Measurements from ENCODE around the gene R3HDML.
A peak's percentile ranks its signal among the peaks of the same experiment; 100 is the strongest.
"Not testable (repeated sequence)": the region's sequence is repeated elsewhere in the genome, so short reads cannot be mapped to it uniquely, and the experiment has no call there.

The R3HDML gene

DNA sequence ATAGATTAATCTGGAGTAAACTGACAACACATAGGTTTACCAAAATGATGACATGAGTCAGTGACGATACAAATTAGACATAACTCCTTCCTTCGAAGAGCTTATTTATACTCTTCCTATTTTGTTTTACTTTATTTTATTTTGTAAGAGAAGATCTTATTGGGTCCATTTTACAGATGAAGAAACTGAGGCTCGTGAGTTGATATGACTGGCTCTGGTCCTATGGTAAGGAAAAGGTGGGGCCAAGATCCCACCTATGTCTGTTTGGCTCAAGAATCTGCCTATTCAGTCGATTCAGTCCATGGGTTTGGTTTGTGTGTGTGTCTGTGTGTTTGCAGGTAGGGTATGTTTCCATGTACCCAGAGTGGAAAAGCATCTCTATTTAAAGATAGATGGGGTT, 8.4 kb upstream of the R3HDML start:
- no peak for DNase-seq (ENCODE audit: low spot score)

GRCh38 chr20:44331201-44331600, 5.6 kb upstream of the R3HDML start:
- DNase-seq (ENCODE audit: low spot score): no peak

DNA sequence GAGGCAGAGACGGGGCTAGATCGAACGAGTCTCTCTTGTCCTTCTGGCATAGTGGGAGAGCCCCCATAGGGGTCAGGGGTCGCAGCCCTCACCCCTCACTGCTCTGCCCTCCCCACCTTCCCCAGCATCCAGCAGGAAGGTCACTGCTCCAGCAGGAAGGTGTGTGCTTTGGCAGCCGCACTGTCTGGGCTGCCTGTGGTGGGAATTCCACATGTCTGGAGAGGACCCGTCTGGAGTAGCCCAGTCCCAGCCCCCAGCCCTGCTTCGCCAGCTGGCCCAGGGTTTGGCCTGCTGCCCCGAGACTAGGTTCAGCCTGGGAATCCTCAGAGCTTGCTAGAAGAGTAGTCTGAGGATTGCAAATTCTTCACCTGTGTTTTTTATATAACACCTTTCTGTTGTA, 2.5 kb upstream of the R3HDML start:
- DNase-seq (ENCODE audit: low spot score): no peak

DNA sequence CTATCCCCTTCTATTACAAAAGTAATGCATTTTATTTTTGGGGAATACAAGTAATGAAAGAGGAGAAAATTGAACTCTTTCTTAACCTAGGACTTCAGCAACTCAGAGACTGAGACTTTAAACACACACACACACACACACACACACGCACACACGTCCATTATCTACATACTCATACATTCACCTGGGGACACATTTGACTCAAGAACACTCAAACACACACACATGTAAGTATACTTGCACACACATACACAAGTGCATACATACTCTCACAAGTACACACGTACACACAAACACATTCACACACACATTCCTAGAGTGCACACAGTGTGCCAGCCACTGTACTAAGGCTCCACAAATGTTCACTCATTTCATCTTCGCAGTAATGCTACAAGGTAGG, 2.1 kb upstream of the R3HDML start:
- no peak for DNase-seq (ENCODE audit: low spot score)

DNA sequence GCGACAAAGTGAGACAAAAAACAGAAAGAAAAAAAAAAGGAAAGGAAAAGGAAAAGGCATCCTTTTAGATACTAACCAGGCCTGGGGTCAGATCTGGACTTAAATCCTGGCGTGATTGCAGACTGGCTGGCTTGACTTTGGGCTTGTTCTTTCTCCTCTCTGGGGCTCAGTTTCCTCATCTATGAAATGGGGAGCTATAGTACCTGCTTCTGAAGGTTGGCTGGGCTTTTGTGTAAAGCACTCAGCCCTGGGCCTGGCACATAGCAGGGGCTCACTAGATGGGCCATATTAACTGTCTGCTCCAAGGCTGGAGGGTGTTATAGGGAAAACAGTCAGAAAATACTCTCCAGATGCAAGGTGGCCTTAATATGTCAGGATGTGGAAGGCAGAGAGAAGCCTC, 1.2 kb upstream of the R3HDML start:
- DNase-seq (ENCODE audit: low spot score): no peak

- DNase-seq (ENCODE audit: low spot score): no peak
Measured at GRCh38 chr20:44336086-44336485, 757 bp upstream of the R3HDML start.

GRCh38 chr20:44342248-44342647, 5.4 kb downstream of the R3HDML start:
- DNase-seq (ENCODE audit: low spot score): no peak

- no peak for DNase-seq (ENCODE audit: low spot score)
Measured at GRCh38 chr20:44343162-44343675, 6.4 kb downstream of the R3HDML start.

DNA sequence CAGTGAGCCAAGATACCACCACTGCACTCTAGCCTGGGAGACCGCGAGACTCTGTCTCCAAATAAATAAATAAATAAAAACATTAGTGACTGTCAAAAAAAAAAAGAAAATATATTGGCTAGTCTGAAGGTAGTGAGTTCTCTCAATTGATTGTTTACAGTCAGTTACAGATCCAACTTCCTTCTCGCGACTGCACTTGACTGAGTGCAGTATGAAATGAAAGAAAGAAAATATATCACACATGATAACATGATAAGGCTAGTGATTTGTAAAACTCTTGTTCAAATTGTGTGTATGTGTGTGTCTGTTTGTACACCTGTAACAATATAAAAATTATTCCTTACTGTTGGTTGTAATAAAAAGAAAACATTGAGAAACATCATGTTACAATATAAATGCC, 7.9 kb downstream of the R3HDML start:
- DNase-seq (ENCODE audit: low spot score): no peak

DNA sequence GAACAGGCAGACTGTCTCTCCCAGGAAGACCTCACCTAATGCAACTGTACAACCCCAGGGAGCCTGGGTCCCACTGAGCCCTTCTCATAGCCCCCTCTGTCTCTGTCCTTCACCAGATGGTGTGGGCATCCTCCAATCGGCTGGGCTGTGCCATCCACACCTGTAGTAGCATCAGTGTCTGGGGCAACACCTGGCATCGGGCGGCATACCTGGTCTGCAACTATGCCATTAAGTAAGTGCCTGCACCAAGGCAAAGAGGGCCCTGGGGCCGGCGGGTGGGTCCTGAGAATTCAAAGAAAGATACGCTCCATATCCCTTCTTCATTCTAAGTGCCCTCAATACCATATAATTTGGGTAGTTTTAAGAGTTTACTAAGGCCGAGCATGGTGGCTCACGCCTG, 8.3 kb downstream of the R3HDML start:
- DNase-seq (ENCODE audit: low spot score): no peak

GRCh38 chr20:44345941-44346340, 9.1 kb downstream of the R3HDML start:
- DNase-seq (ENCODE audit: low spot score): not testable (repeated sequence)

DNA sequence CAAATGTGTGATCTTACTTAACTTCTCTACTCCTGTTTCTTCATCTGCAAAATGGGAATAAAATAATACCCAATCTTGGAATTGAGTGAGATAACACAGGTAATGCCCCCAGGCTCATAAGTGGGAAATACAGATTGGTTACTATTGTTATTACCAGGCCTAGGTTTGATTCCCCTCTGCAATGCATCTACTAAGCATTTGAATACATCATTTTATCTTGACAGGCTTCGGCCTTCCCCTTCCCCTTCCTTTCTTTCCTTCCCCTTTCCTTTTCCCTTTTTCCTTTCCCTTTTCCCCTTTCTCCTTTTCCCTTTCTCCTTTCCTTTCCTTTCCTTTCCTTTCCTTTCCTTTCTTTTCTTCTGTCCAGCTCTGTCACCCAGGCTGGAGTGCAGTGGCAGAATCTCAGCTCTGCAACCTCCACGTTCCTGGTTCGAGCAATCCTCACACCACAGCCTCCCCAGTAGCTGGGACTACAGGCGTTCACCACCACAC, 11.4 kb downstream of the R3HDML start:
- no peak for DNase-seq (ENCODE audit: low spot score)

DNA sequence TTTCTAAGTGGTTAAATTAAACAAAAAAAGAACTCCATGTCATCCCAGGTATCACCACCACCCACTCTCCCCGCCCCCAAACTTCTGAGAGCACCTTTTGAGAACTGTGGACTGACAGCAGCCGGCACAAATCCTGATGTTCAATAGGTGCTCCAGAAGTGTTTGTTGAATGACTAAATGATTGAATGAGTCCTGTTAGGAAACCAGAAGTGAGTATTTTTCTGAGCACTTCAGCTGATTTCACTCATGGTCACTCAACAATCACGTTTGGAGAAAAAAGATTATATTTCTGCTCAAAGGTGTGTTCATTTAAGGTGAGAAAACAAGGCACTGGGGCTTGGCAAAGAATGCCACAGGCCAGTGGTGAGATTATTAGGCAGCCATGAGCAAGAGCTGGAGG, 12.5 kb downstream of the R3HDML start:
- no peak for DNase-seq (ENCODE audit: low spot score)

- no peak for DNase-seq (ENCODE audit: low spot score)
Measured at GRCh38 chr20:44350567-44350966, 13.7 kb downstream of the R3HDML start.

DNA sequence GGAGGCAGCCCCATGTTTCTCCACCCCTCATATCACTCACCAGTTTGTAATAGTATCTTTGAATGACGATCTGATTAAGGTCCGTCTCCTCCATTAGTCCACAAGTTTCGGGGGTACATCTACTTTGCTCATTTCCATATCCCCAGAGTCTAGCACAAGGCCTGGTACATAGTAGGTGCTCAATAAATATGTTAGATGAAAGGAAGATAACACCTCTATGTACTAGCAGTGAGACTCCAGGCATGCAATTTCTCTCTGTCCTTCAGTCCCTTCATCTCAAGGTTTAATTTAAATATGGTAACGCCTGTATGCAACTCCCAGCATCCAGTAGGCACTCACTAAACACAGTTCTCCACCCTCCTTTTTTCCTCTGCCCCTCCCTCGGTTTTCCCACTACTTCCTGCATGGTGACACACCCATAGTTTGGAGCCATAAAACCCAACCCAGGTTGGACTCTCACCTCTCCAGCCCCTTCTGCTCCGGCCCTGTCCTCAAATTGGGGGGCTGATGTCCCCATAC, 18.2 kb downstream of the R3HDML start:
- peak; percentile 95 for DNase-seq (ENCODE audit: low spot score)

DNA sequence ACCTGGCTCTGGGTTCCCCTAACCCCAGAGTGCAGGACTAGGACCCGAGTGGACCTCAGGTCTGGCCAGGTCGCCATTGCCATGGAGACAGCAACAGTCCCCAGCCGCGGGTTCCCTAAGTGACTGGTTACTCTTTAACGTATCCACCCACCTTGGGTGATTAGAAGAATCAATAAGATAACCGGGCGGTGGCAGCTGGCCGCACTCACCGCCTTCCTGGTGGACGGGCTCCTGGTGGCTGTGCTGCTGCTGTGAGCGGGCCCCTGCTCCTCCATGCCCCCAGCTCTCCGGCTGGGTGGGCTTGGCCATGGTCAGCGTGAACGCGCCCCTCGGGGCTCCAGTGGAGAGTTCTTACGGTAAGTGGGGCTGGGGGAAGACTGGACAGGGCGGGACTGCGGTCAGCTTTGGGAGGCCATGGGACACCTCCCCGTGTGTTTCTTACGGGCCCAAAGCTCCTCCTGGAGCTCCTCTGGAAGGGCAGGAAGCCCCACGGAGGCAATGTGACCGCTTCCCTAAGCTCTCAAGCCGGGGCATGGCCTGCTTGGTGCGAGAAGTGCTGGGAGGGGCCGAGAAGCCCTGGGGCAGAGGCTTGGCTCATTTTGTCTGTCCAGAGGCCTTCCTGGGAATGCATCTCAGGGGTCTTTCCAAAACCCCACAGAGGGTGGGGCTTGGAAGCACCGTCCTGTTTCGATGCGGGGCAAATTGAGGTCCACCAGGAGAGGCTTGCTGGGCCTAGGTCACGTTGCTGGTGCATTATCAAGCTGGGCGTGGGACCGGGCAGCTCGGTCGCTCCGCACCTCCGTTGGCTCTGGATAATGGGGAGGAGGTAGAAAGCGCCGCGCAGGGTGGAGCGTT, 18.9 kb downstream of the R3HDML start, which contains the start of gene HNF4A:
Gene HNF4A, plus strand, starts transcription at position 202 of the 855 bp plus-strand sequence. Its CDS starts 106 bp downstream, at position 308.
- peak; percentile 83 for DNase-seq (ENCODE audit: low spot score)

- no peak for DNase-seq (ENCODE audit: low spot score)
Measured at GRCh38 chr20:44356353-44356723, 19.5 kb downstream of the R3HDML start.

GRCh38 chr20:44357020-44357419, 20.2 kb downstream of the R3HDML start:
- no peak for DNase-seq (ENCODE audit: low spot score)

- DNase-seq (ENCODE audit: low spot score): no peak
Measured at GRCh38 chr20:44357555-44358125, 20.8 kb downstream of the R3HDML start.

GRCh38 chr20:44358776-44359175, 21.9 kb downstream of the R3HDML start:
- peak; percentile 96 for DNase-seq (ENCODE audit: low spot score)

- DNase-seq (ENCODE audit: low spot score): no peak
Measured at GRCh38 chr20:44360221-44360620, 23.4 kb downstream of the R3HDML start.

- no peak for DNase-seq (ENCODE audit: low spot score)
Measured at GRCh38 chr20:44361021-44361420, 24.2 kb downstream of the R3HDML start.

- DNase-seq (ENCODE audit: low spot score): no peak
Measured at GRCh38 chr20:44362466-44362940, 25.7 kb downstream of the R3HDML start.
